GM21390 (cell line): ENCODE results near the gene GAPDH.
"Not testable (repeated sequence)": the region's sequence is repeated elsewhere in the genome, so short reads cannot be mapped to it uniquely, and the experiment has no call there.

ENCODE experiments used
- ATAC-seq: cut with Tn5 transposase; IDR thresholded peaks from one replicate; pipeline ENCODE4 v1.9.1; 2021; ENCODE audit not compliant: unreplicated experiment

GAPDH gene

DNA sequence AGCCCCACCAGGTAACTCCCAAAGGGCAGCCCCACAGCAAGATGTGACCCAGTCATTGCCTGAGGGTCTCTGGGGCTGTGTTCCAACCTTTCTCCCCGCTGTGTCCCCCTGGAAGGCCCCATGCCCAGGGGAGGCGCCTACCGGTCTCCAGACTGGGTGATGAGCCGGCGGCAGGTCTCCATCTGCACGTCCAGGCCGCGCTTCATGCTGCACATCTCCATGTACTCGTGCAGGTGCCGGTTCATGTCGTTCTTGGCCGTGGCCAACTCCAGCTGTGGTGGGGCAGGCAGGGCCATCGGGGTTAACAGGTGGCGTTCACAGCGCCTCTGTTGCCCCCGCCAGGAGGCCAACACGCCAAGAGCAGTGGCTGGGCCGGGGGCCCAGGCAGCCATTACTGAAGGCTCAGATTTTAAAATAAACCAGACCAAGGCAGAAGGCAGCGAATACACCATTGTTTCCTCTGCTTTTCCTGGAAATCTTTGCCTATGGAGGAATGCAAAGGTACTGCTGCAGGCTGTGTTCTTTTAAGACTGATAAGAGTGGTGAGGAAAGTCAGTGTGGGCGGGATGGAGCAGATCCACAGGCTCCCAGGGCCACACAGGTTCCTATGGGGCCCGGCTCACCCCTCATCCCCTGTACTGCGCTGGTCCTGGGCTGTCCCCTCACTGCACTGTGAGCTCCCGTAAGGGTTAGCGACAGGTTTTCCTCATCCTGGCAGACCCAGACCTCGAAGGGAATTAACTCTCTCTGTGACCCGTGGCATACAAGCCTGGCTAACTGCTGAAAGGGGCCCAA, 7.3 kb downstream of the GAPDH start:
- no peak for ATAC-seq

DNA sequence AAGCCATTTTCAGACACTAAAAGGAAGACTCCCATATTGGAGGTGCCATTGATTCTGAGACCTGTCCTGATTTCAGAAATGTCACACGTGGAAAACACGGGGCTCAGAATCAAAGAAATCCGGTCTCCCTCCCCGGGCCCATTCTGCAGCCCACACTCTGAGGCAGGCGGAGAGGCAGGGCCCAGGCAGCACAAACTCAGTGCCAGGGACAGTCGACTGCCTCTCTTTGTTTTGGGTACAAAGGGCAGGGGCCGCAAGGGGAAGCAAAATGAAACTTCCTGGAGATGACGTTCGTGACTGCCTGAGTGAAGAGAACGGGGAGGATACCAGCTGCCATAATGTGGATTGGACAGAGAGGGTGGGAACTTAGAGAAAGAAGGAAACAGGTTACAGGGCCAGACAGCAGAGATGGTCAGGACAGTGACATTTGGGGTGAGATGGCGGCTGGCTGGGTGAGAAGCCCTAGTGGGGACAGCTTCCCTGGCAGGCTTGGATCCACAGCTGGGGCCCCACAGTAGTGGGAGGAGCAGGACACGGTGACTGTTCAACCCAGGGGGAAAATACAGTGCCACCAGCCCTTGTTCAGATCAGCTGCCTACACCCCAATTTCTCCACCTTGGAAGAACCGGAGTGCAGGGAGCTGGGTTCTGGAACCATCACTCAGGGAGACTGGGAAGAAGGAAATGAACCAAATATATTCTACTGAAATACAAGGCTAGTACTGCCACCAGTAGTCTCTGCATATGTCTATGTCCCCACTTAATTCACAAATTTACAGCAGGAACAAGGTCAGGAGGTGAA, 8.1 kb downstream of the GAPDH start:
- no peak for ATAC-seq

DNA sequence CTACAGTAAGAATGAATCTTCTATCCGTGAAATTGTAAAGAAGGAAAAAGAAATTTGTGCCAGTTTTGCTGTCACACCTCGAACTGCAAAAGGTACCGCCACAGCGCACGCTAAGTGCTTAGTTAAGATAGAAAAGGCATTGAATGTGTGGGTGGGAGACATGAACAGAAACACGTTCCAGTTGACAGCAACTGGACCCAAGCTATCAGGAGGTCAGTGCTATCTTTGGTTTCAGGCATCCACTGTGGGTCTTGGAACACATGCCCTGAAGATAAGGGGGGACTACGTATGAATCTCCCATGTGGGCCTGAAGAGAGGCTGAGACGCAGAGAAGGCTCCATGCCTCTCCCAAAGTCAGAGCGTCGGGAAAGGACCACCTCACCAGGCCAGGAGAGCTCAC, 11.7 kb downstream of the GAPDH start:
- no peak for ATAC-seq

DNA sequence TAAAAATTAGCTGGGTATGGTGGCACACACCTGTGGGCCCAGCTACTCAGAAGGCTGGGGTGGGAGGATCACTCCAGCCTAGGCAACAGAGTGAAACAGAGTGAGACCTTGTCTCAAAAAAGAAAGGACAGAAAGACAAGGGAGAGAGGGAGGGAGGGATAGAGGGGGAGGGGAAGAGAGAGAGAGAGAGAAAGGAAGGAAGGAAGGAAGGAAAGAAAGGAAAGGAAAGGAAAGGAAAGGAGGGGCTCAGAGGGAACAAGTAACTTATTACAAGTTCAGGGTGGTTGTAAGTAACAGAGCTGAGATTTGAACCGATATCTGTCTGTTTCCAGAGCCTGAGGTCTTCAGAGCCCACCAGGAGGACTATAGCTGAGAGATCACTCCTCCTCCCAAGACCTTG, 13.2 kb downstream of the GAPDH start:
- no peak for ATAC-seq

DNA sequence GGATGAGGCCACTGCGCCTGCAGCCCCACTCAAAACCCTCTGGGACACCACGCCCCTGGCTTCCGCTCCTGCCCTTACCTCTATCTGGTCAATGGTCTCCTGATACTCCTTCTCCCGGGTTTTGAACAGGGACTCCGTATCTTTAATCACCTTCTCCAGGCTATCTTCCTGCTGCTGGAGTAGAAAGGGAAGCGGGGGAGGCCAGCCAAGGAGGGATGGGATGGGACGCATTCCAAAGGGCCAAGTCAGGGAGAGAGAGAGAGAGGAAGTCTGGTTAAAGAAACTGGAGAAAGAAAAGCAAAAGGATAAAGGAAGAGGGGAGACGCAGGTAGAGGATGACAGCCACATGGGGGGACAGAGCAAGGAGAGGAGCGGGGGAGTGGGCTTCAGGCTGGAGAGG, 13.7 kb downstream of the GAPDH start:
- ATAC-seq, result no peak

DNA sequence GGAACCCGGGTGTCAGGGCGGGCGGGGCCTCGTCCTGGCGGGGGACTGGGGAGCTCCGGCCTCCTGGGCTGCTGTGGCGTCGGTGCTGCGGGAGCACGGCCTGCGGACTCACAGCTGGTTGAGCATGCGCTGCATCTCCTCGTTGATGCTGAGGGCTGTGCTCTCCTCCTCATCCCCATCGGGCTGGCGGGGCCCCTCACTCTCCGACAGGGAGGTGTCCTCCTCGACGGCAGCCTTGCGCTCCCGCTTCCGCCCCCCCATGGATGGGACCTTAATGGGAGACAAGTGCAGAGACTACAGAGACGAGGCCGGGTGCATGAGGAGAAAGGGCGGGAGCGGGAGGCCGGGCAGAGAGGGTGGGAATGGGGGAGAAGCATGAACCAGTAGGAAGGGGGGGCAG, 14.2 kb downstream of the GAPDH start:
- no peak for ATAC-seq

DNA sequence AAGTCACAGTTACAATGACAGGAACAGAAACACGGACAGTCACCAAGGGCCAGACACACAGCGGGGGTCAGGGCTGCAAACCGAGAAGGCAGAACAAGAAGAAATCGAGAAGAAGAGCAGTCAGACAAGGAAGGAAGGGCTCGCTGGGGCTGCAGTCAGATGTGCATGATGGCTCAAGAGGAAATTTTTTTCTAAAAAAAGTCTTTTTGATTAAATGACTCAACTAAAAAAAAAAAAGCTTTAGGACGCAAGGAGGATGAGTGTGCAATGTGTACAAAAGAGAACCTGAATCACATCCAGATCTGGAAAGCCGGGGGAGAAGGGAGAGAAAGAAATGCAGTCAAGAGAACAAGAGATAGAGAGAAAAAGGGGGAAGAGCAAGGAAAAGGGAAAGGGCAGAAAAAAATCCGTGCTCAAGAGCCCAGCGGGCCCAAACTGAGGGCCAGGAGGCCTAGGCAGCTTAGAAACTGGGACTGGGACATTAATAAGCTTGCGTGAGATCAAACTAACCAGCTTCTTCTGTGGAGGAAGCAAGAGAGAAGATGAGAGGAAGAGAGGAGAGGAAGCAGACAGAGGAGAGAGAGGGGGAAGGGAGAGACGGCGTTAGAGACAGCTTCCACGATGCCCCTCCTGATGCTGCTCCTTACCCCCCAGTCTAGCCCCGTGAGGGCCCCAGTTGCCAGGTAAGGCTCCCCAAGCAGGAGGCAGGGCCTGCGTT, 14.8 kb downstream of the GAPDH start:
- ATAC-seq, result no peak

DNA sequence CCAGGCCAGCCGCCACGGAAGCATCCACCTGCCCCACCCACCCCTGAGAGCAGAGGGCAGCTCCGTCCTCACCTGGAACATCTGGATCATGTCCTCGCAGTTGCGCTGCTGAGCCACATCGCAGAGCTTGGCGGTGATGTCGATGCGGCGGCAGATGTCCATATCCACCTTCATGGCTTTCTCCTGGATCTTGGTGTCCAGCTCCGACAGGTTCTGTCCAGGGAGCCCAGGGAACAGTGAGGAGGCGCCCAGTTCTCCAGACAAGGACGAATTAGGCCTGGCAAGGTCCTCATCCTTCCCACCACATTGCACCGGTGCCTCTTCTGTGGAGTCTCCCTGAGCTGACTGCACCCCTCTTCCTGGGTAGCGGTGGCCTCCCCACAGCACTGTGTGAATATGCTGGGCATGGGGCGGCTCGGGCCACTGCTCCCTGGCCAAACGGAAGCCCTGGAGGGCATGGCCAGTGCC, 15.4 kb downstream of the GAPDH start:
- ATAC-seq, result no peak

DNA sequence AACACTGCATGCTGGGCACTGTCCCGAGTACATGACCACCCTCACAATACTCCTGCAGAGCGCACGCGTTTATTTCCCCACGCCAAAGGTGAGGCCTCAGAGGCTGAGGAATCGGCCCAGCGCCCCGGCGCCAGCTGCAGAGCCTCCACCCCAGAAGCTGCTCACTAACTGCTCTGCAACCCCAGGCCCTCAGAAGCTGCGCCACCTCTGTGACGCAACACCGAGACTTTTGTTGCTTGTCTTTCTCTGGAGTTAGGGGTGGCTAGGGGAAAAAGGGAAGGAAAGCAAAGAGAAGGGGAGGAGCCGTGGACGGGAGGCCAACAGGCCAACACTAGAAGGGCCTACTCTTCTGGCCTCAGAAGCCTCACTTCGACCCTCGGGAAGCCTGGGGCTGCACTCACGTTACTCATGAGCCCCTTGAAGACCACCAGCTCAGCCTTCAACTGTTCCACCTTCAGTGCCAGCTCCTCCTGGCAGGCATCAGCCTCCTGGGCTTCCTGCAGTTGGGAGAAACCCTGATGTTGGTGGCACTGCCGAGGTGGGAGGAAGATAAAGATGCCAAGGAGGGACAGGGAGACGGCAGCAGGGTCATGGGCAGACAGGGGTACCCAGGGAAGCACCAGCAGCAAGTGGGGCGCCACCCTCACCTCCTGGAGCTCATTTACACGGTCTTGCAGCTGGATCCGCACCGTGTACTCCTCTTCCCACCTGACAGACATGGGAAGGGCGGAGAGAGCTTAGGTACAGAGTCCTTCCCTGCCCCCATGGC, 16.2 kb downstream of the GAPDH start:
- no peak for ATAC-seq

DNA sequence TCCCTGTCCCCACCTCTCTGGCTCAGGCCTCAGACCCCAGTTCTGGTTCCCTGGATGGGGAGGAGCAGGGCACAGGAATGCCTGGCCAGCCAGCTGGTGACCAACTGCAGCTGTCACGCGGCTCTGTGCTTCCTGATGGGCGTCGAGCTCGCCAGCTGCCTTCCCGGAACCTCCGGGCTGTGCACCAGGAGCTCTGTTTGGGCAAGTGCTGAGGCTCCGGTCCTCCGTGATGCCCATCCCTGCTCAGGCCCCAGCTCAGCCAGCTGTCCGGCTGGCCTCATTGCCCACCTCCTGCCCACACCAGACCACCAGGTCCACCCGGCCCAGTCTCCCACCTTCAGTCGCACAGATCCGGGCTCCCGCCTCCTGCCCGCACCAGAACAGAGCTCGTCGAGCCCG, 16.7 kb downstream of the GAPDH start:
- ATAC-seq, result no peak

DNA sequence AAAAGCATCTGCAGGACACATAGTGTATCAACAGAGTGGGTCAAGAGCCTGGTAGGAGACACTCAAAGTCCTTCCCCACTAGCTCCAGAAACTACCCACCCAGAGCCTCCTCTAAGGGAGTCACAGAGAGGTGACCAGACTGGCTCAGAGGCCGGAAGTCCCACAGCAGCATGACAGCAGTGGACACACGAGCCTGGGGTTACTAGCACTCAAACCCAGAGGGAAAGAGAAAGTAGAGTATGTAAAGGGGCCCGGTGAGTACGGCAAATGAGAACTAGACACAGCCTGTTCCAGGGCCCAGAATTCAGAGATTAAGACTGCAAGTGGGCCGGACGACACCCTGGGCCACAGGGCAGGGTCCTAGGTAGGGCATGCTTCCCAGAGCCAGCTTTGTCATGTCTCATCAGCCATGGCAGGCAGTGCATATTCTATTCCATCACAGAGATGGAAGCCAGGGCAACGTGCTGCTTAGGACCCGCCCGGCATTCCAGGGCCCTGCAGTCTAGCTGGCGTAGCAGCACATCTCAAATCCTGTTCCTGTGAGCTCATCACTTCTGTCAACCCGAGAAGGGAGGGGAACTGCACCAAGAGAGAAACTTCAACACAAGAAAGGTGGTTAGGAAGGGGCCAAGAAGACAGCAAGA, 17.3 kb downstream of the GAPDH start:
- no peak for ATAC-seq

DNA sequence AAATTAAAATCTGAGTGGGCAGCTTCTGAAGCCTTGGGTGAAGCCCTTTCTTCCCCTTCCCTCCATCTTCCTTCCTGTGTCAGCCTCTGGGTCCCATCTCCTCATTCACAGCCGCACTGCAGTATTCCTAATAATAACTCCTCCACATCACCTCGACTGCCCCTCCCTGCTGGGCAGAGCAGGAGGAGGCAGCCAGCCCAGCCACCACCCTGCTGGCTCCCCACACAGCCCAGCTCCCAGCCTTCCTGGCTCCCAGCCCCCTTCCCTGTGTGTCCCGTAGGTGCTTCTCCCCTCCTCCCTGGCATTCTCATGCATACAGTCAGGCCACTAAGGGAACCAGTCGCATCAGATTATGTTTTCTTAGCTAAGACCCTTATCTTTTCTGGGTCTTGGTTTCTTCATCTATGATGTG, 17.8 kb downstream of the GAPDH start:
- ATAC-seq, result no peak

DNA sequence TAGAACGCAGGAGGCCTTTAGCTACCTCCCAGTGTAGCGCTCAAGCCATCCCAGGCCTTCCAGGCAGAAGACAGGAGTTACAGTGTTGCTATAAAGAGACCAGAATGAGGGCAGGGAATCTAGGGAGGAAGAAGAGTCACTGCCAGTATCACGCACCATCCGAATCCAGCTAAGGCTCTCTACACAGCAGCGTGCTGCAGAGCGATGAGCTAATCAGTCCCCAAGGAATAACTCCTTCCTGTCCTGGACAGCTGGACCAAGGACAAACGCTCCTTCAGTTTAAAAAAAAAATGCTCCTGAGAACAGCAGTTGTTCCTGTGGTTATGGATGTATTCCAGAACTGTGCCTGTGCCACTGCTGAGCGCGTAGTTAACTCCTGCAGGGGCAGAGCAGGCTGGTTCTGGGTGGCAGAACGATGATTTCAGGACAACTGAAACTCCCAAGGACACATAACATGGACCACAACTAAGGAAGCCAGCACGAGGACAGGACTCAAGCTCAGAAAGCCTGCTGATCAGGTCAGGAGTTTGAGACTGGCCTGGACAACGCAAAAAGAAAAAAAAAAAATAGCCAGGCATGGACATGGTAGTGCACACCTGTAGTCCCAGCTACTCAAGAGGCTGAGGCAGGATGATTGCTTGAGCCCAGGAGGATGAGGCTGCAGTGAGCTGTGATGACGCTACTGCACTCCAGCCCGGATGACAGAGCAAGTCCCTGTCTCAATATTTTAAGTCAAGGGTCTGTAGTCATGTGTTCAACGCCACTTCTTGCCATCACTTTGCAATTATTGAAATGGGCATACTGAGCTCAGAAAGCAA, 18.9 kb downstream of the GAPDH start:
- no peak for ATAC-seq

DNA sequence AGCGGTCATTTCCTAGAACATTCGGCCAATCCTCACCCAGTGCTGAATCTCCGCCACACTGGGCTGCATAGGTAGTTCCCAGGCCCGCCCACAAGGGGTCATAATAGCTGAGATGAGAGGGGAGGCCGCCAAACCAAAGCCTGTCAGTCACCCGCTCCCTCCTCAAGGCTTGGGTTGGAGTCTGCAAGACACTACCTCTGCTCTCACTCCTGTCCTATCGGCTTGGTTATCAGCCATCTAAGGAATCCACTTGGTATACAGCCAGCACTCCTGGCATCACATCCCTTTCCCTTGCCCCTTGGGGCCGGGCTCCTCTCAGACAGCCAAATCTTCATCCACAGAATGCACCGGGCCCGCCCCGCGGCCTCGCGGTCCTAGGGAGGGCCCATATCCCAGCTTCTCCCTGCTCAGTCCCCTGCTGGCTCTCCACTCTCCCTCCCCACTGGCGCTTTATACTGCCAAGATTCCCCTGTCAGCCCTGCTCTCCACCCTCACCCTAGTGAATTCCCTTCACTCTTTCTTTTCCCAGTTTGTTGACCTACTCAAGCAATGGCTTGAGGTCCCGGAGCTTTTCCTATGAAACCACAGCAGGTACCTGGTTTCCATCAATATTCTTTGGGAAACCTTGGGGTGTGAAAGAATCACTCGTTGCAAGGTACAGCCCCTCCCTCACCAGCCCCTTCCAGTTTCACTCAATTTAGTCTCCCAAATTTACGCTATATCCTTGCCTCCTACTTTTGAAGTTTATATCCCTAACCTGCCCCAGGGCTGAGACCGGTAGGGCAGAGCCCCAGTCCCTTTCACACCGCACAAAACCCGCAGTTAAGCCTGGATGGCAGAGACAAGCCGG, 20.1 kb downstream of the GAPDH start:
- peak; percentile 55 for ATAC-seq

DNA sequence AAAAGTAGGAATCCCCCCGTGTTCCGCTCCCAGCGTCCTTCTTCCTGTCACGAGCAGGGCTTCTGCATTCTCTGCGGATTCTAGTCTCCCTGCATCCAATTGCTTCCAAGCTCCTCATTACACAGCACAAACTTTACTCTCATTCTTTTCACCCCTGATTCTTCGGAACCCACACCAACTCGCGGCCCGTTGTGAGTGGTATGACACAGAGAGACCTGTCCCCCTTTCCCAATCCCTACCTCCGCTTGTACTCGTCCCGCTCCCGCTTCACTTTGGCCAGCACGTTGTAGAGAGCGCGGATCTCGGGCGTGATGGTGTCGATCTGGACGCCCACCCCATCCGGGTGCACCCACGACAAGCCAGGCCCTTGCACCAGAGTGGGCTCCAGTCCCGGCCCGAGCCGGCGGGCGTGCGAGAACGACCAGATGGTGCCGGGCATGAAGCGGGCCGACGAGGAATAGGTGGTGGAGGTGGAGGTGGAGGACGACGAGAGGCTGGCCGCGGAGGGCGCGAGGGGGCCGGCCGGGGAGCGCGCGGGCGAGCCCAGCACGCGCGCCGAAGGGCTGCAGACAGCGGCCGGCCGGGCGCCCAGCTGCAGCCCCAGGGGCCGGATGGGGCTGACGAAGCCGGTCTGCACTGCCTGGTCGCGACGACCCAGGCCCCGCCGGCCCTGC, 20.8 kb downstream of the GAPDH start:
- peak; percentile 13 for ATAC-seq

DNA sequence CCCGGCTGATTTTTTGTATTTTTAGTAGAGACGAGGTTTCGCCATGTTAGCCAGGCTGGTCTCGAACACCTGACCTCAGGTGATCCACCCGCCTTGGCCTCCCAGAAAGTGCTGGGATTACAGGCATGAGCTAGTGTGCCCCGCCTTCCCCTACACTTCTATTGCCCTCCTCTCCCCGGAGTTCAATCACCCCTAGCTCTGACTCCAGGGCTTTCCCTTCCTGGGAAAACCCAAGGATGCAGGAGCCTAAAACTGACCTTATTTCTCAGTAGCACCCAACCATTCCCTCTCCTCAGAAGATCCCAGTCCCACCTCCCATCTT, 22.1 kb downstream of the GAPDH start:
- not testable (repeated sequence) for ATAC-seq

DNA sequence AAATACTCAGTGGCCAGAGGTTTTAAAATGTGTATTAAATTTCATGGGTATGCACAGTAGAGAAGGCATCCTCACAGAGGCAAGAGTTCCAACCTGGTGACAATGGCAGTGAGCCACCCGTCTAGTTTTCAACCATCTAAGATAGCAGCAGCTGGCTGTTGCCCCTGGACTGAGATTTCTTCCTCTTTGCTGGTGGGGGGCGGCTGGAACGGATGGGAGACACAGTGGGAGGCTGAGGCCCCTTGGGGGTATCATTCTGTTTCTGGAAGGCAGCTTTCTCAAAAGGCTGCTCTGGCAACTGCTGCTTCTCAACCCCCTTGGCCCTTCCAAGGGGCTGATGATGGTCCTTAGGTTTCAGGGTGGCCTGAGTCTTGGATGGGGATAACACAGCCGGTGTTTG, 22.5 kb downstream of the GAPDH start:
- no peak for ATAC-seq
